Measurements from ENCODE around the gene CLIC4.

GRCh38 chr1:24720152-24720551, 25.1 kb upstream of the CLIC4 start:
- TF ChIP-seq CTCF (conservative IDR thresholded peaks at IDR 0.05 in 1 of 2, IDR thresholded peaks at IDR 0.05 in 1 of 2; ENCODE audit: extremely low read depth in 1 of 2, insufficient read depth in 1 of 2, low read depth in 1 of 2, low read length in 2 of 2) (no peak), EZH2 (IDR thresholded peaks at IDR 0.05; ENCODE audit: borderline replicate concordance, low read length) (no peak)

Data from mammary epithelial cell (primary cell).